Measurements from ENCODE around the gene CYP4F3. TPM values are rescaled to one million over a fixed set of nuclear protein-coding genes. Genes with fewer than 3 reads are reported as not detected.
"Not testable (repeated sequence)": the region's sequence is repeated elsewhere in the genome, so short reads cannot be mapped to it uniquely, and the experiment has no call there.

The CYP4F3 gene
- total and polyA plus RNA-seq, 2 donors from 2014 or later, result 2.2 to 17.9 TPM

GRCh38 chr19:15644066-15644741 lies 3.5 kb downstream of the CYP4F3 start:
- TF ChIP-seq, protein P1, sequence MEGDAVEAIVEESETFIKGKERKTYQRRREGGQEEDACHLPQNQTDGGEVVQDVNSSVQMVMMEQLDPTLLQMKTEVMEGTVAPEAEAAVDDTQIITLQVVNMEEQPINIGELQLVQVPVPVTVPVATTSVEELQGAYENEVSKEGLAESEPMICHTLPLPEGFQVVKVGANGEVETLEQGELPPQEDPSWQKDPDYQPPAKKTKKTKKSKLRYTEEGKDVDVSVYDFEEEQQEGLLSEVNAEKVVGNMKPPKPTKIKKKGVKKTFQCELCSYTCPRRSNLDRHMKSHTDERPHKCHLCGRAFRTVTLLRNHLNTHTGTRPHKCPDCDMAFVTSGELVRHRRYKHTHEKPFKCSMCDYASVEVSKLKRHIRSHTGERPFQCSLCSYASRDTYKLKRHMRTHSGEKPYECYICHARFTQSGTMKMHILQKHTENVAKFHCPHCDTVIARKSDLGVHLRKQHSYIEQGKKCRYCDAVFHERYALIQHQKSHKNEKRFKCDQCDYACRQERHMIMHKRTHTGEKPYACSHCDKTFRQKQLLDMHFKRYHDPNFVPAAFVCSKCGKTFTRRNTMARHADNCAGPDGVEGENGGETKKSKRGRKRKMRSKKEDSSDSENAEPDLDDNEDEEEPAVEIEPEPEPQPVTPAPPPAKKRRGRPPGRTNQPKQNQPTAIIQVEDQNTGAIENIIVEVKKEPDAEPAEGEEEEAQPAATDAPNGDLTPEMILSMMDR (IDR thresholded peaks at IDR 0.05; ENCODE audit: borderline replicate concordance, extremely low read depth, insufficient read depth), result no peak
- FAIRE-seq (no peak), DNase-seq (no peak)
- intact Hi-C loops (cut with DNase I), result no loop called here
- Histone ChIP-seq H3K36me3 (ENCODE audit: control insufficient read depth in 2 of 3, insufficient read depth in 3 of 3, low read length in 3 of 3) (peaks cover 0 to 3% (median 0%) of the 10 kb centered on the region in 3 donors), H3K9ac (ENCODE audit: low read length in 3 of 3) (no peak overlapping the region), H3K9me3 (ENCODE audit: control insufficient read depth in 2 of 3, insufficient read depth in 1 of 3, low read length in 3 of 3) (no peaks in the 10 kb centered on the region), H3K4me1 (ENCODE audit: control insufficient read depth in 2 of 3, insufficient read depth in 2 of 3, low read depth in 1 of 3, low read length in 3 of 3) (peaks cover 0 to 12% (median 3%) of the 10 kb centered on the region in 3 donors), H3K4me3 (ENCODE audit: low read length in 3 of 3) (peak overlapping the region in 1 of 3 donors; percentile 74), H3K27ac (ENCODE audit: low read depth in 2 of 2, low read length in 2 of 2) (no peak overlapping the region), H3K27me3 (ENCODE audit: control insufficient read depth, insufficient read depth, low read length) (no peaks in the 10 kb centered on the region)

DNA sequence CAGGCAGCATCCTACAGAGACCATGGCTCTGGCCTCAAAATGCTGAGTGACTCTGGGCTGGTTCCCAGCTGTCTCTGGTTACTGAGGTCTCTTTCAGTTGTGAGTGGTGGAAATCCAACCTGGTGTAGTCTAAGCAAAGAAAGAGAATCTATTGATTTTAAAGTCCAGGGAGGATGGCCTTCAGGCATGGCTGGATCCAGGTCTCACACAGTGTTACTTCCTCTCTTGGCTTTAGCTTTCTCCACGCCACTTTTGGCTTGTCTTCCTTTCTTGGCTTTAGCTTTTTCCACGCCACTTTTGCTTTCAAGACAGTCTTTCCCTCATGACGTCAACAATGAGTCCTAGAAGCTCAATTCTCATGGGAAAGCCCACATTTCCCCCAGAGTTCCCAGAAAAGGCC lies 4.1 kb downstream of the CYP4F3 start:
- DNase-seq (no peak), FAIRE-seq (no peak)
- intact Hi-C loops (cut with DNase I), result no loop called here
- Histone ChIP-seq H3K27ac (ENCODE audit: low read depth in 2 of 2, low read length in 2 of 2) (no peak overlapping the region), H3K36me3 (ENCODE audit: control insufficient read depth in 2 of 3, insufficient read depth in 3 of 3, low read length in 3 of 3) (peaks cover 0 to 3% (median 0%) of the 10 kb centered on the region in 3 donors), H3K4me3 (ENCODE audit: low read length in 3 of 3) (no peak overlapping the region), H3K27me3 (ENCODE audit: control insufficient read depth, insufficient read depth, low read length) (no peaks in the 10 kb centered on the region), H3K9me3 (ENCODE audit: control insufficient read depth in 2 of 3, insufficient read depth in 1 of 3, low read length in 3 of 3) (no peaks in the 10 kb centered on the region), H3K4me1 (ENCODE audit: control insufficient read depth in 2 of 3, insufficient read depth in 2 of 3, low read depth in 1 of 3, low read length in 3 of 3) (peaks cover 0 to 9% (median 3%) of the 10 kb centered on the region in 3 donors), H3K9ac (ENCODE audit: low read length in 3 of 3) (no peak overlapping the region)
- TF ChIP-seq, protein P1 (IDR thresholded peaks at IDR 0.05; ENCODE audit: borderline replicate concordance, extremely low read depth, insufficient read depth), result no peak

GRCh38 chr19:15649526-15649925 lies 8.8 kb downstream of the CYP4F3 start:
- FAIRE-seq, result no peak

DNA sequence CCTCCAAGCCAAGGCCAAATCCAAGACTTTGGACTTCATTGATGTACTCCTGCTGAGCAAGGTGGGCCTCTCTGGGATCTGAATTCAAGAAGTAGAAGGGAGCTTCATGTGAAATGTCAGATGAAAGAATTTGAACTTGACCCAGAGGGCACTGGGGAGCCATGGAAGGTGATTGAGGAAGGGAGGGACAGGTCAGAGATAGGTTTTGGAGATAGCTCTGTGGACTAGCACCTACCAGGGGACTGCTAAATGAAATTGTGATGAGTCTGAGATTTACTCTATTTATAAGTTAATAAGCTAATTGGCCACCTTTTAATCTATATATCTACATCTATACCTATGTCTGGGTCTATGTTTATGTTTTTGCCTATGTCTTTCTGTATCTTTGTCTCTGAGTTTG lies 9.4 kb downstream of the CYP4F3 start:
- H3K36me3 ChIP-seq (ENCODE audit: control insufficient read depth in 2 of 3, insufficient read depth in 3 of 3, low read length in 3 of 3); H3K4me1 ChIP-seq (ENCODE audit: control insufficient read depth in 2 of 3, insufficient read depth in 2 of 3, low read depth in 1 of 3, low read length in 3 of 3); H3K9me3 ChIP-seq (ENCODE audit: control insufficient read depth in 2 of 3, insufficient read depth in 1 of 3, low read length in 3 of 3); H3K27me3 ChIP-seq (ENCODE audit: control insufficient read depth, insufficient read depth, low read length); H3K4me3 ChIP-seq (ENCODE audit: low read length in 3 of 3); H3K9ac ChIP-seq (ENCODE audit: low read length in 3 of 3); DNase-seq; FAIRE-seq; H3K27ac ChIP-seq (ENCODE audit: low read depth in 2 of 2, low read length in 2 of 2); intact Hi-C loops (cut with DNase I): not testable (repeated sequence)

More at GRCh38 chr19:15649526-15649925, 8.8 kb downstream of the CYP4F3 start:
- intact Hi-C loops (cut with DNase I), result no loop called here
- Histone ChIP-seq H3K36me3 (ENCODE audit: control insufficient read depth in 2 of 3, insufficient read depth in 3 of 3, low read length in 3 of 3) (peaks cover 0 to 5% (median 0%) of the 10 kb centered on the region in 3 donors), H3K9ac (ENCODE audit: low read length in 3 of 3) (no peak overlapping the region), H3K4me1 (ENCODE audit: control insufficient read depth in 2 of 3, insufficient read depth in 2 of 3, low read depth in 1 of 3, low read length in 3 of 3) (peaks cover 0 to 2% (median 2%) of the 10 kb centered on the region in 3 donors), H3K27ac (ENCODE audit: low read depth in 2 of 2, low read length in 2 of 2) (no peak overlapping the region), H3K27me3 (ENCODE audit: control insufficient read depth, insufficient read depth, low read length) (no peaks in the 10 kb centered on the region), H3K9me3 (ENCODE audit: control insufficient read depth in 2 of 3, insufficient read depth in 1 of 3, low read length in 3 of 3) (no peaks in the 10 kb centered on the region), H3K4me3 (ENCODE audit: low read length in 3 of 3) (no peak overlapping the region)
- TF ChIP-seq, protein P1 (IDR thresholded peaks at IDR 0.05; ENCODE audit: borderline replicate concordance, extremely low read depth, insufficient read depth), result no peak
- no peak for DNase-seq
